K562 (cell line): Measurements from ENCODE around the gene CLCF1. TPM values are rescaled to one million over a fixed set of nuclear protein-coding genes. Genes with fewer than 3 reads are reported as not detected.

Experiments used
- CEBPZ ChIP-seq: fragments of 150-350 bp; IDR thresholded peaks from 2 replicates; pipeline ENCODE4 v1.6.1; 2014; ENCODE audit warnings: low read depth, mild to moderate bottlenecking, low read length, borderline replicate concordance
- CHD2 ChIP-seq: IDR thresholded peaks from 2 replicates; pipeline ENCODE4 v1.6.1; 2011; ENCODE audit warnings: low read depth, low read length
- CUX1 ChIP-seq: fragments of 200-800 bp; sonication (Bioruptor generic); IDR thresholded peaks from 2 replicates; pipeline ENCODE4 v1.6.1; 2016; ENCODE audit warnings: missing genetic modification characterization, missing compliant biosample characterization
- EGR1 ChIP-seq: fragments of 450-650 bp; conservative IDR thresholded peaks from 2 replicates; pipeline ENCODE4 v1.6.1; 2017; ENCODE audit warnings: mild to moderate bottlenecking
- HCFC1 ChIP-seq: IDR thresholded peaks from 2 replicates; pipeline ENCODE4 v1.6.1; 2012; ENCODE audit warnings: low read depth, low read length, improper control_type of control experiment
- HDAC2 ChIP-seq: fragments of 450-650 bp; IDR thresholded peaks from 2 replicates; pipeline ENCODE4 v1.6.1; 2016; ENCODE audit warnings: mild to moderate bottlenecking
- HDGF ChIP-seq: fragments of 450-650 bp; IDR thresholded peaks from 2 replicates; pipeline ENCODE4 v1.6.1; 2016
- KLF13 ChIP-seq: fragments of 450-650 bp; IDR thresholded peaks from 2 replicates; pipeline ENCODE4 v1.6.1; 2016; ENCODE audit warnings: missing genetic modification characterization, low read depth, mild to moderate bottlenecking, missing compliant biosample characterization, moderate library complexity, borderline replicate concordance
- LEF1 ChIP-seq: fragments of 450-650 bp; IDR thresholded peaks from 2 replicates; pipeline ENCODE4 v1.6.1; 2016; ENCODE audit warnings: mild to moderate bottlenecking
- MCM5 ChIP-seq: fragments of 450-650 bp; IDR thresholded peaks from 2 replicates; pipeline ENCODE4 v1.6.1; 2016; ENCODE audit warnings: low read depth
- MTA3 ChIP-seq: fragments of 450-650 bp; formaldehyde crosslinking; IDR thresholded peaks from 2 replicates; pipeline ENCODE4 v1.6.1; 2017; ENCODE audit warnings: mild to moderate bottlenecking, borderline replicate concordance
- PKNOX1 ChIP-seq: fragments of 450-650 bp; IDR thresholded peaks from 2 replicates; pipeline ENCODE4 v1.6.1; 2016
- POLR2B ChIP-seq: fragments of 450-650 bp; IDR thresholded peaks from 2 replicates; pipeline ENCODE4 v1.6.1; 2018; ENCODE audit warnings: low read depth; ENCODE audit not compliant: partially characterized antibody
- PRPF4 ChIP-seq: fragments of 200-400 bp; formaldehyde crosslinking; IDR thresholded peaks from one replicate; pipeline ENCODE4 v1.6.1; 2017; ENCODE audit warnings: low read length, low read depth, mild to moderate bottlenecking; ENCODE audit not compliant: insufficient read depth, poor library complexity, severe bottlenecking
- SRF ChIP-seq, 2 experiments: fragments of 250-450, 450-650 bp in 1 of 2; sonication (Bioruptor Pico) in 1 of 2; sonication (generic) in 1 of 2; formaldehyde crosslinking; IDR thresholded peaks; 2 replicates each; pipeline versions ENCODE4 v1.5.0 to v1.5.1; 2020 to 2022; ENCODE audit warnings: mild to moderate bottlenecking in 1 of 2, missing genetic modification reagents in 1 of 2
- SRSF9 ChIP-seq: fragments of 200-400 bp; formaldehyde crosslinking; IDR thresholded peaks from 2 replicates; pipeline ENCODE4 v1.6.1; 2017; ENCODE audit warnings: low read depth, low read length, borderline replicate concordance
- ZNF140 ChIP-seq: fragments of 250-450 bp; sonication (Bioruptor Pico); IDR thresholded peaks from 2 replicates; pipeline ENCODE4 v1.8.0; 2021; ENCODE audit warnings: moderate library complexity, mild to moderate bottlenecking, inconsistent platforms
- ZNF263 ChIP-seq: sonication (generic); formaldehyde crosslinking; IDR thresholded peaks from 2 replicates; pipeline ENCODE4 v1.8.0; 2022; ENCODE audit warnings: mild to moderate bottlenecking, missing genetic modification reagents, borderline replicate concordance
- ZNF589 ChIP-seq: fragments of 200-800 bp; sonication (Bioruptor generic); IDR thresholded peaks from 2 replicates; pipeline ENCODE4 v1.6.1; 2016; ENCODE audit warnings: low read depth, missing genetic modification characterization, missing compliant biosample characterization
- polyA plus RNA-seq, 8 experiments: library from polyadenylated mRNA; depleted of rRNA in 4 of 8; stranded (reverse) in 5 of 8; unstranded in 3 of 8; fragments of >200 nt; fragmentation: Nextera tagmentation in 2 of 8; fragmentation: Illumina TruSeq in 1 of 8; extraction: Ambion mirVana in 2 of 8; extraction: Trizol in 1 of 8; gene quantifications; 2 replicates each; pipeline versions ENCODE4 v1.2.1 to v1.2.3, GENCODE V29; 2011 to 2014; ENCODE audit warnings: inconsistent platforms in 1 of 8, missing spikeins in 1 of 8
- total RNA-seq, 7 experiments: library from RNA; depleted of rRNA in 6 of 7; stranded (reverse); fragments of >200 nt in 6 of 7; fragmentation: Illumina TruSeq in 2 of 7; extraction: Trizol in 2 of 7; gene quantifications; 2 replicates each; pipeline versions ENCODE4 v1.2.1 to v1.2.3, GENCODE V29; 2011 to 2021; ENCODE audit warnings: low replicate concordance in 1 of 7

The CLCF1 gene
- total and polyA plus RNA-seq, 9 of the 15 experiments (the other 6 are each of a cell fraction or from before 2014, with no cell fraction given) = 0.49 to 5.8 (median 3.0) TPM

GRCh38 chr11:67356864-67357561 is 16.4 kb downstream of the CLCF1 start (continued):
- no peak for TF ChIP-seq CUX1
- TF ChIP-seq CHD2 = no peak
- no peak for TF ChIP-seq HCFC1
- TF ChIP-seq PRPF4 = no peak
- TF ChIP-seq ZNF263 (CRISPR knock-in tag) = peak; percentile 74; the same call in 1 of the 2 replicates
- 0 out of 4 replicates have a peak, but pooled peaks of 1 of the 2 experiments have one; percentile 19 for TF ChIP-seq SRF (CRISPR knock-in tag; IDR thresholded peaks at IDR 0.05)
- 0 out of 2 replicates have a peak, but pooled peaks have one; percentile 21 for TF ChIP-seq HDAC2
- no peak for TF ChIP-seq PKNOX1
- no peak for TF ChIP-seq POLR2B
- TF ChIP-seq ZNF140 (CRISPR knock-in tag) = no peak
- 0 out of 2 replicates have a peak, but pooled peaks have one; percentile 25 for TF ChIP-seq MTA3
- TF ChIP-seq MCM5 = no peak
- no peak for TF ChIP-seq CEBPZ
- peak; percentile 53; the same call in 1 of the 2 replicates for TF ChIP-seq EGR1
- TF ChIP-seq SRSF9 = no peak
- TF ChIP-seq KLF13 = peak; percentile 41; the same call in 1 of the 2 replicates
- no peak; the same call in 1 of the 2 replicates for TF ChIP-seq HDGF
- no peak for TF ChIP-seq ZNF589 (CRISPR knock-in tag)
- no peak for TF ChIP-seq LEF1
